Coronary artery (tissue), 2 donors: ENCODE data around the gene GEMIN4.

Experiments used
- DNase-seq: peaks from one replicate; pipeline ENCODE4 v3.0.0-alpha.2; 2017; ENCODE audit warnings: low spot score
- H3K27ac ChIP-seq, 2 donors: fragments of 200-600 bp; sonication (generic); one replicate each; pipeline ENCODE4 v1.5.1; 2016 to 2019
- H3K4me3 ChIP-seq: fragments of 200-600 bp; sonication (generic); 2 replicates; pipeline ENCODE4 v1.5.1; 2016; ENCODE audit warnings: mild to moderate bottlenecking, moderate library complexity
- TF ChIP-seq, protein P1 (sequence below): fragments of 200-600 bp; sonication (generic); IDR thresholded peaks from one replicate; pipeline ENCODE4 v1.5.1; 2019; ENCODE audit warnings: antibody characterized with exemption

The GEMIN4 gene

GRCh38 chr17:733743-734142 lies 18.3 kb downstream of the GEMIN4 start:
- TF ChIP-seq, protein P1, sequence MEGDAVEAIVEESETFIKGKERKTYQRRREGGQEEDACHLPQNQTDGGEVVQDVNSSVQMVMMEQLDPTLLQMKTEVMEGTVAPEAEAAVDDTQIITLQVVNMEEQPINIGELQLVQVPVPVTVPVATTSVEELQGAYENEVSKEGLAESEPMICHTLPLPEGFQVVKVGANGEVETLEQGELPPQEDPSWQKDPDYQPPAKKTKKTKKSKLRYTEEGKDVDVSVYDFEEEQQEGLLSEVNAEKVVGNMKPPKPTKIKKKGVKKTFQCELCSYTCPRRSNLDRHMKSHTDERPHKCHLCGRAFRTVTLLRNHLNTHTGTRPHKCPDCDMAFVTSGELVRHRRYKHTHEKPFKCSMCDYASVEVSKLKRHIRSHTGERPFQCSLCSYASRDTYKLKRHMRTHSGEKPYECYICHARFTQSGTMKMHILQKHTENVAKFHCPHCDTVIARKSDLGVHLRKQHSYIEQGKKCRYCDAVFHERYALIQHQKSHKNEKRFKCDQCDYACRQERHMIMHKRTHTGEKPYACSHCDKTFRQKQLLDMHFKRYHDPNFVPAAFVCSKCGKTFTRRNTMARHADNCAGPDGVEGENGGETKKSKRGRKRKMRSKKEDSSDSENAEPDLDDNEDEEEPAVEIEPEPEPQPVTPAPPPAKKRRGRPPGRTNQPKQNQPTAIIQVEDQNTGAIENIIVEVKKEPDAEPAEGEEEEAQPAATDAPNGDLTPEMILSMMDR: no peak
- Histone ChIP-seq H3K4me3 (peak overlapping the region; percentile 92), H3K27ac (no peak overlapping the region)
- no peak for DNase-seq

GRCh38 chr17:732902-733720 lies 19.0 kb downstream of the GEMIN4 start:
- DNase-seq: no peak
- TF ChIP-seq, protein P1: no peak
- Histone ChIP-seq H3K27ac (peak overlapping the region; percentile 25 to 88), H3K4me3 (peak overlapping the region; percentile 92)

- Histone ChIP-seq H3K4me3 (peak within 1 kb of the TSS; percentile 92), H3K27ac (peak within 1 kb of the TSS; percentile 25 to 88)
- TF ChIP-seq, protein P1: no peak
- no peak for DNase-seq
These were observed 19.8 kb downstream of the GEMIN4 start, which contains the start of gene TLCD3A for GRCh38 chr17:732067-732901. TSS of gene TLCD3A (plus strand) at chr17:732596. CDS start at chr17:732648, 52 bp downstream.

DNA sequence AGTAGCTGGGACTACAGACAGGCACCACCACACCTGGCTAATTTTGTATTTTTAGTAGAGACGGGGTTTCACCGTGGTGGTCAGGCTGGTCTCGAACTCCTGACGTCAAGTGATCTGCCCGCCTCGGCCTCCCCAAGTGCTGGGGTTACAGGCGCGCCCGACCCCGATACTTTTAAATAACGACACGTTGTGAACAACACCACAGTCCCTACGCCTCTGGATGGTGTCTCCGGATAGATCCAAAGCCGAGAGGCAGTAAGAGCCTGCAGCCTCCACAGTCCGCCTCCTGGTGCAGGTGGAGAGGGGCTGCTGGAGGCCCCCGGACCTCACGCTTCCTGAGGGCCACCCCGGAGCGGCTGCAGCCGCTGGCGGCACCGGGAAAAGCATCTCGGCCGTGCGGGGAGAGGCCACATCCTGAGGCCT lies 20.4 kb downstream of the GEMIN4 start:
- TF ChIP-seq, protein P1: no peak
- peak overlapping the region; percentile 92 for H3K4me3 ChIP-seq
- no peak for DNase-seq
- H3K27ac ChIP-seq: peak overlapping the region; percentile 9 to 88

DNA sequence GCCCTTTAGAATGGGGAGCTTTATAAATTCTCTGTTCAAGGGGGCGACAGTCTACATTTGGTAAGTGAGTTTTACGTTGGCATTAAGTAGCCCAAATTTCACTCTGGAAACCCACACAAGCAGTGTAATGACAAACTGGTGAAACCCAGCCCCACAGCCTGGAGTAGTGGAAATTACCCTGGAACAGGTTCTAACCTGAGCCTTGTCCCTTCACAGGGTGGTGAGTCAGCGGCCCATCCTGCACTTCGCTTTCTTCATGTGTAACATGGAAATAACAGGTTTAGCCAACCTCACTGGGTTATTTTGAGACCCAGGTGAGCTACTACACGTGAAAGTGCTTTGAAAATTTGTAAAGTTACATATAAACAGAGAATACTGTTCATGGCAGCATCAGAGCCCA lies 23.2 kb downstream of the GEMIN4 start:
- H3K27ac ChIP-seq: no peak overlapping the region

GRCh38 chr17:726271-726919 lies 25.7 kb downstream of the GEMIN4 start:
- DNase-seq: no peak
- TF ChIP-seq, protein P1: no peak
- Histone ChIP-seq H3K27ac (no peak overlapping the region), H3K4me3 (no peak overlapping the region)

More for the DNA sequence above, 23.2 kb downstream of the GEMIN4 start:
- no peak for DNase-seq
- H3K4me3 ChIP-seq: no peak overlapping the region
- TF ChIP-seq, protein P1: no peak
